ENCODE data around the gene CCDC188.

CCDC188 gene

DNA sequence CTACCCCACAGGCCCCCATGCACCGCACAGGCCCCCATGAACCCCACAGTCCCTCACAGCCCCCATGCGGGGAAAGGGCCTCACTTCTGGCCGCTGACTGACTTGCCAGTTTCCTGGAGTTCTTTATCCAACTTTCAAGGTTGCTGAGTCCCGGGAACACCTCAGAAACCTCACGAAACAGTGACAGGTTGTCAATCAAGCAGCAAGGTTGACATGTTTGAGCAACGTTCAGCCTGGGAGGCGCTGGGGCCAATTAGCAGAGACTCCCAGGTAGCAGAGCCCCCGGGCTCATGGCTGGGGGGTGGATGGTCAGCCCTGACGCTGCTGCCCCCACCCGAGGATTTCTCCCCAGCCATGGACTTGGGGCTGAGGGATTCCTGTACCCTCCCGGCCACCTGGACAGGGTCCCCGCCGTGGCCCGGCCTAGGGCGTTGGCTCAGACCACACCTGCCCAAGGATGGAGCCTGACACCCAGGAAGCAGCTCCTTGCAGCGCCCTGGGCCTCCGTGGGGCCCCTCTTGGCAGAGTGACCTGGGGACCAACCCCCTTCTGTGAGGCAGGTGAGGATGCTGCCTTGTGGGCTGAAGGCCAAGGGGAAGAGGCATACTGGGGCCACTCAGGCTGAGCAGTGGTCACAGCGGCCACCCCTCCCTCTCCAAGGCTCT, 33.8 kb upstream of the CCDC188 start:
- DNase-seq (ENCODE audit: low read depth) = no peak

DNA sequence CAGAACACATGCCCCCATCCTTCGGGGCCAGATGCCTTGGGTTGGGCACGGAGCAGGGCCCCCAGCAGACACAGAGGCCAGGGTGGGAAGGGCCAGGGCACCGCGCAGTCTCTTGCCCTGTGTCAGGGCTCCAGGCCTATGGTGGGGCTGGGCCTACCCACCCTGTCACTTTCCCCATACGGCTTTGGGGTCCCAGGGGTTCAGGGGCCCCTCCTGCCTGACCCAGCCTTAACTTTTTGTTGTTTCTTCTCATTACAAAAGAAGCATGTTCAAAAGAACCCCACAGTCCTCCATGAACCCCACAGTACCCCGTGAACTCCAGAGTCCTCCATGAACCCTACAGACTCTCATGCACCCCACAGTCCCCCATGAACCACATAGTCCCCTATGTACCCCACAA, 33.0 kb upstream of the CCDC188 start:
- no peak for DNase-seq (ENCODE audit: low read depth)

- DNase-seq (ENCODE audit: low read depth) = no peak
Measured at GRCh38 chr22:20183101-20183500, 32.2 kb upstream of the CCDC188 start.

- DNase-seq (ENCODE audit: low read depth) = no peak
Measured at GRCh38 chr22:20182365-20182764, 31.5 kb upstream of the CCDC188 start.

- DNase-seq (ENCODE audit: low read depth) = no peak
Measured at GRCh38 chr22:20181884-20182236, 31.0 kb upstream of the CCDC188 start.

- no peak for DNase-seq (ENCODE audit: low read depth)
Measured at GRCh38 chr22:20181194-20181883, 30.5 kb upstream of the CCDC188 start.

- no peak for DNase-seq (ENCODE audit: low read depth)
Measured at GRCh38 chr22:20180640-20181039, 29.8 kb upstream of the CCDC188 start.

DNA sequence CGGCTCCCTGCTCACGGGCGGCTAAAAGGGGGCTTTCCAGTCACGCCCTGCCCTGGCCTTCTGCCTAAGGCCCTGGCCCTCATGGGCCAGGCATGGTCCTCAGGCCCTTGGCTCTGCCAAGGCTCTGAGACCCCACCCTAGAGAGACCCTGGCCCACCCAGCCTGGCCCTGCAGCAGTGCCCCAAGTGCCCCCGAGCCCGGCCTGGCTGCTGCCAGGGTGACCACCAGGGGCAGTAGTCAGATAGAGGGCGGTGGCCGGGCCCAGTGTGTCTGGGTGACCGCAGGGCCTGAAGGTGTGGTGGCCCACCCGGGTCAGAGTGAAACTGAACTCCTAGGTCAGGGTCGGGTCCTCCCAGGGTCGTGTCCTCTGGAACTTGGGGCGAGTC, 29.4 kb upstream of the CCDC188 start:
- DNase-seq (ENCODE audit: low read depth) = no peak

GRCh38 chr22:20179455-20180244, 28.8 kb upstream of the CCDC188 start:
- DNase-seq (ENCODE audit: low read depth) = no peak

- DNase-seq (ENCODE audit: low read depth) = no peak
Measured at GRCh38 chr22:20178915-20179227, 28.0 kb upstream of the CCDC188 start.

DNA sequence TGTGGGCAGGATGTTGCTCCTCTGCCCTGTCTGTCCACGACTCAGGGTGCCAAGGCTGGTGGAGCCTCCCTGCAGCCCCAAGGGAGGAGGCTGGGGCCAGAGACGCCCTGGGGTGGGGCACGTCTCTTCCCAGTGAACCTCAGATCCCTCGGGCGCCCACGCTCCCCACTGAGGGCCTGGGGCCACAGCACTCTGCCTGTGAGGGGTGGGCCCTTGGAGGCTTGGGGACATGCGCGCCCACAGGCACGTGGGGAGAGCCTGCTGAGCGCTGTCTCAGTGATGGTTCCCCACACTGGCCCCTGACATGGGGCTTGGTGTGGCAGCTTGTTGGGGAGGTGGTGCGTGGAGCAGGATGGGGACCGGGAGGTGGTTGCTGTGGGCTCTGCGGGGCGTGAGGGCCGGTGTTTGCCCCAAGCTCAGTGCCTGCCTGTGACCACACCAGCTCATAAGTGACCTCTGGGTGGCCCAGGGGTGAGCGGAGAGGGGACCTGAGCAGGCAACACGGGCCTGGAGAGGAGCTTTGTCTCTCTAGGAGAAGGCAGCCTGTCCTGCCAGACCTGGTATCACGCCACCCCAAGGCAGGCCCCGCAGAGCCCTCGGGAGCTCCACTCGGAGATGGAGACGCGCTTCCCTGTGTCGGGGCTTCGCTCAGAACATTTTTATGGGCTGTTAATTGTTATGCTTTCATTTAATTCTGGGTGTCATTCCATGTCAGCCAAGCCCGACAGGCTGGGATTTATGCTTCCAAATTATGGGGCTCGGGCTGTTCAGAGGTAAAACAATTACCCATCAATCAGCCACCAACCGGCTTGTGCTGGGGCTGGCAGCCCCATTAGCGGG, 27.4 kb upstream of the CCDC188 start:
- DNase-seq (ENCODE audit: low read depth) = no peak

DNA sequence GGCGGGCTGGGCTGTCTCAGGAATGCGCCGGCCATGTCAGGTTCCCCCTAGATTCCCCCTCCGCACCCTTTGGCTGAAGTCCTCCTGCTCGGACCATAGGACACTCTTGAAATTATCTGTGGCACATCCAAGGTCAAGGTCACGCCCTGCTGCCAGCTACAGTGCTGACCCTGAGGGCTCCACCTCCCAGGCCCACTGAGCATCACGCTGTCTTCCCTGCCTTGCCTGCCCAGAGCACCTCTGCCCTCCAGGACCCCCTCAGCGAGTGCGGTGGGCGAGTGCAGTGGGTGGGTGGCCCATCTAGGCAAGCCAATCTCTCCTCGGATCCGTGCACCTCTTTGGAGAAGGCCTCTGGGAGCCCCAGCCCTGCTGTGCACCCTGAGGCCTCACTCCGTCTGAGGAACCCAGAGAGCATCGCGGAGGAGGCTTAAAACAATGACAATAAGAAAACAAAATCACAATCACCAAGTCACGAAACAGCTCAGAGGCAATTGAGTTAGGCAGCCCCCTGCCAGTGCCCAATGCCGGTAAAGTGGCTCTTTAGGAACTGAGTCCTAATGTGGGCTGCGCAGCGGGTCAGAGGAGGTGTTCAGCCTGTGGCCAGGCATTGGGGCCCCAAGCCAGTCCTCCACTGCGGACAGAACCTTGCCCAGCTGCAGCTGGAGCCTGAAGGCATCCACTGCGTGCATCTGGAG, 26.5 kb upstream of the CCDC188 start:
- DNase-seq (ENCODE audit: low read depth) = no peak

DNA sequence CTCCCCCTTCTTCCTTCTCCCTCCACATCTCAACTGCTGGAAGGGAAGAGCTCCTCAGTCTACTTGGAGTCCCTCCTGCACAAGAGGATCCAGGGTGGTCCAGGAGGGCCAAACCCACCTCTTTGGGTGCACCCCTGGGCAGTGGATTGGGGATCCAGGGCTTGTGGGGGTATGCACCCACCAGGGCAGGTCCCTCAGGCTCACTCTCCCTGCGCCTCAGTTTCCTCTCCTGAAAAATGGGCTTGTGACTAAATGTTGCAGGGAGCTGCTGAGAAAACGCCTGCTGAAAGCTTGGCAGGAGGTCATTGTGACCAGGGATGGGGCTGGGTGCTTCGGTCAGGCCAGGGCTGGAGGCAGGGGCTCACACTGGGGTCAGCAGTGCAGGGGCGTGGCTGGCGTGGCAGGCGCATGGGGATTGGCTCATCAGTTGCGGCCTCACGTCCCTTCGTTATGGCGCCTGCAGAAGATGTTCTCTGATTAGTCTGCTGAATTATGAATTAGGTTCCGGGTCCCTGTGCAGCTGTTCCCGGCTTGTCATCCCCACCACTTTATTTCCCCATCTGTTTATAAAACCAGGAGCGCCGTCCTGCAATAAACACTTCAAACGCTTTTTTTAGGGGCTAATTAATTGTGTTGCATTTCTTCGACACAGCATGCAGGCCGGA, 25.7 kb upstream of the CCDC188 start:
- no peak for DNase-seq (ENCODE audit: low read depth)

DNA sequence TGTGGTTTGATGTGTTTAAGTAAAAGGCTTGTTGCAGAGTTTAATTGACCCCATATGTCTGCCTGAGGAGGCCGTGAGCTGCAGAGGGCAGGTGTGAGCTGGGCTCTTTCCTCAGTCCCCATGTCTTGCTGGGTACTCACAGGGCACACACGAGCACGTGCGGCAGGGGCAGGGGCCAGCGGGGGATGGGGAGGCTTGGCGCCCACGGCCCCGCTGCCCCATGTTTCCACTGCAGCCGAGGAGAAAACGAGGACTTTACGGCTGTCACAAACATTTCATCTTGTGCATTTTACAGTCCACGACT, 24.7 kb upstream of the CCDC188 start:
- DNase-seq (ENCODE audit: low read depth) = no peak

GRCh38 chr22:20174785-20175596, 24.1 kb upstream of the CCDC188 start:
- DNase-seq (ENCODE audit: low read depth) = no peak

GRCh38 chr22:20173772-20174171, 22.9 kb upstream of the CCDC188 start:
- DNase-seq (ENCODE audit: low read depth) = no peak

GRCh38 chr22:20173246-20173645, 22.4 kb upstream of the CCDC188 start:
- DNase-seq (ENCODE audit: low read depth) = no peak

DNA sequence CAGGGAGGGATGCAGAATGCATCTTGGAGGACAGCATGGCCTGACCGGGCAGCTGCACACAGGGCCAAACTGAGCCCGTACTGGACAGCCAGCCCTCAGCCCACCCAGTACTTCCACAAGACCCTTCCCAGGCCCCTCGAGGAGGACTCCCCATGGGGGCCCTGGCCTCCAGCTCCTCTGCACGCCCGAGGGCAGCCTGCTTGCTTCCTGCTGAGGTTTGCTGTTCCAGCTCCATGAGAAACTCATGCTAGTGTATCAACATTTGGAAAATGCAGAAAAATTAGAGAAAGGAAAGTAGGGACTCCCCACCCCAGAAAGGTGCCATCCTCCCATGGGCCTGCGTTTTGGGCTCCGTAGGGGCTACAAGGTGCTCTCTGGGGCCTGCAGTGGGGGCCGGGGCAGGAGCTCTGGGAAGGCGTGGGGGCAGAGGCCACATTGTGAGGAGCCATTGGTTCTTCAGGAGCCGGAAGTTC, 21.3 kb upstream of the CCDC188 start:
- no peak for DNase-seq (ENCODE audit: low read depth)

DNA sequence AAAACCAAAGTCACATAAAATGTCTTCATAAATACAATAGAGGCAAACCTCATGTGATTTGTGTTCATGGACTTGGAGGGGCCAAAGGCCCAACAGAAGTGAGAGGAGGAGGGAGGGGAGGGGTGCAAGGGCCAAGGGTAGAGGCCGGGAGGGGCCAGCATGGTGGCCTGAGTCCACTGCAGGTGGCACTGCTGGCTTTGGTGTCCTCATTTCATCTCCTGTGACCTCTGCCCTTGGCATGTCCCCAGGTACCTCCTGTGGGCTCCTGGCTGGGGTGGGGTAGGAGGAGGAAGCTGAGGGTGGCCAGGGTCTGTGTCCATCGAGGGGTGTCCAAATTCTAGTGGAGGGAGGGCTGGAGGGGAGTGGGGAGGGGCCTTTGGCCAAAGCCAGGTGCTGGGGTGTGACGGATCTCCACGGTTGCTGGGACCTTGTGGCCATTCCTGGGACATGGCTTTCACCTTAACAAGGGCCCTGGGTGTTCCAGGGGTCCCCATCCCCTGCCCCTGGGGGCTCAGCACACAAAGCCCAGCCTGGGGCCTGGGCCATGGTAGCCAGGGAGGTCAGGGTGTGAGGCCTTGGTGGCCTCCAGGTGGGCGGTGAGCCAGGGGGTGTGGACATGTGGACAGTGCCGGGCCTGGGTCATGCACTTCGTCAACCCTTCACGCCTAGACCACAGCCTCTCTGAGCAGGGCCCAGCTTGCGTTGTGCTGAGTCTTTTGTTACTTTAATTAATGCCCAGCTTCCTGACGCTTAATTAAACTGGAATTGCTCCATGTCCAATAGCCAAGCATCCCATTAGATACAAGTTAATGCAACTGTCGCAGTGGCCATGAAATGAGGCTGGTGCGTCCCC, 20.7 kb upstream of the CCDC188 start:
- no peak for DNase-seq (ENCODE audit: low read depth)

DNA sequence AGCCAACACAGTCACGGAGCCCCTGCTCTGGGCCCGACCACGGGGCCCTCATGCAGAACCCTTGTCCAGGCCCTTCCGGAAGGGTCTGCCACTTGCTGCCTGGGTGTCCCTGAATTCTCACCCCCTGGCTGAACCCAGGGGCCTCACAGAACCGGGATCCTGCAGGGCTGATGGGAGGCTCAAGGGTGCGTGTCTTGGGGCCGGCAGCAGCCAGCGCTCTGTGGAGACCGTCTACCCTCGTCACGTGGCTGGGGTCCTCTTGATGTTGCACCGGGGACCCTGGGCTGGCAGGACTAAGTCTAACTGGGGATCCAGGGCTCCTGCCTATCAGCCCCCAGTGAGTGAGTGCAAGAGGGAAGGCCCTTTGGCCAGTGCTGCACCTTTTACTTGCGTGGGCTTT, 19.3 kb upstream of the CCDC188 start:
- DNase-seq (ENCODE audit: low read depth) = no peak

All from activated T-helper 1 cell treated with Interleukin-2 at 50 U/mL for 16 hours (primary cell).